GM21526 (cell line): Measurements from ENCODE around the gene AP3S1.

Source experiments
- ATAC-seq: cut with Tn5 transposase; IDR thresholded peaks from one replicate; pipeline ENCODE4 v1.9.1; 2021; ENCODE audit warnings: moderate library complexity; ENCODE audit not compliant: unreplicated experiment, low FRiP score

AP3S1 gene

GRCh38 chr5:115930630-115931337 is 89.0 kb downstream of the AP3S1 start:
- no peak for ATAC-seq

- no peak for ATAC-seq
Observed at GRCh38 chr5:115932991-115933390, 91.3 kb downstream of the AP3S1 start.

GRCh38 chr5:115934388-115934974 is 92.7 kb downstream of the AP3S1 start:
- ATAC-seq = no peak

- ATAC-seq = no peak
Observed at GRCh38 chr5:115936031-115936430, 94.3 kb downstream of the AP3S1 start.

GRCh38 chr5:115939059-115939458 is 97.3 kb downstream of the AP3S1 start:
- no peak for ATAC-seq

GRCh38 chr5:115940080-115940810 is 98.5 kb downstream of the AP3S1 start:
- no peak for ATAC-seq

GRCh38 chr5:115941051-115941675 is 99.4 kb downstream of the AP3S1 start:
- ATAC-seq = no peak

- no peak for ATAC-seq
Observed at GRCh38 chr5:115944501-115944900, 102.8 kb downstream of the AP3S1 start.

- ATAC-seq = no peak
Observed at GRCh38 chr5:115946655-115947054, 104.9 kb downstream of the AP3S1 start.

GRCh38 chr5:115947260-115947659 is 105.5 kb downstream of the AP3S1 start:
- ATAC-seq = no peak

GRCh38 chr5:115948091-115948534 is 106.4 kb downstream of the AP3S1 start:
- ATAC-seq = no peak

- no peak for ATAC-seq
Observed at GRCh38 chr5:115949096-115949495, 107.4 kb downstream of the AP3S1 start.

GRCh38 chr5:115952588-115952987 is 110.9 kb downstream of the AP3S1 start:
- no peak for ATAC-seq

GRCh38 chr5:115954144-115954543 is 112.4 kb downstream of the AP3S1 start:
- ATAC-seq = no peak

GRCh38 chr5:115956957-115957356 is 115.2 kb downstream of the AP3S1 start:
- ATAC-seq = no peak

- no peak for ATAC-seq
Observed at GRCh38 chr5:115961381-115962238, 119.9 kb downstream of the AP3S1 start.

GRCh38 chr5:115962239-115962564 is 120.5 kb downstream of the AP3S1 start, which contains the start of gene LVRN:
LVRN (plus strand) TSS chr5:115962475; CDS start chr5:115962618, 143 bp downstream.
- ATAC-seq = no peak

- no peak for ATAC-seq
Observed at GRCh38 chr5:115962565-115963402, 121.0 kb downstream of the AP3S1 start.

GRCh38 chr5:115963566-115963965 is 121.8 kb downstream of the AP3S1 start:
- ATAC-seq = no peak
